PC-9 (cell line): ENCODE measurements around the gene RXFP2. TPM values are rescaled to one million over a fixed set of nuclear protein-coding genes. Genes with fewer than 3 reads are reported as not detected.

ENCODE experiments used
- BruUV-seq: library from RNA; stranded (reverse); fragments of 400-500 nt; replicated peaks from 2 replicates; lab custom pipeline; 2021; lab: Mats Ljungman, UMichigan
- CTCF ChIA-PET: fragments of 300-600 bp; sonication (Branson Sonifier 250); formaldehyde crosslinking; loops from one replicate; lab custom pipeline; 2022; ENCODE audit warnings: antibody characterized with exemption; lab: Charles Lee
- POLR2A ChIA-PET: fragments of 300-600 bp; sonication (Branson Sonifier 250); formaldehyde crosslinking; loops from one replicate; lab custom pipeline; 2022; ENCODE audit warnings: antibody characterized with exemption; ENCODE audit not compliant: unreplicated experiment; lab: Charles Lee
- DNase-seq, 2 experiments: peaks; one replicate each; pipeline versions ENCODE4 v3.0.0 to v3.0.0-alpha.2; 2015 to 2022; ENCODE audit warnings: mixed read lengths in 1 of 2
- H2AFZ ChIP-seq: fragments of 200-600 bp; sonication (generic); 2 replicates; pipeline ENCODE4 v1.8.1; 2017; ENCODE audit warnings: antibody characterized with exemption
- H3F3A ChIP-seq: fragments of 200-600 bp; sonication (generic); 2 replicates; pipeline ENCODE4 v1.8.1; 2017; ENCODE audit warnings: antibody characterized with exemption, mild to moderate bottlenecking, low read depth; ENCODE audit not compliant: insufficient read depth
- H3K27ac ChIP-seq: fragments of 200-600 bp; sonication (generic); 2 replicates; pipeline ENCODE4 v1.6.1; 2016; ENCODE audit warnings: mixed run types
- H3K27me3 ChIP-seq: fragments of 200-600 bp; sonication (generic); 2 replicates; pipeline ENCODE4 v1.6.1; 2016; ENCODE audit warnings: low read depth, mixed run types; ENCODE audit not compliant: insufficient read depth
- H3K36me3 ChIP-seq: fragments of 200-600 bp; sonication (generic); 2 replicates; pipeline ENCODE4 v1.6.1; 2016; ENCODE audit warnings: low read depth, mixed run types
- H3K4me1 ChIP-seq: fragments of 200-600 bp; sonication (generic); replicated peaks from 2 replicates; pipeline ENCODE4 v1.6.1; 2016; ENCODE audit warnings: mixed run types; ENCODE audit not compliant: insufficient read depth
- H3K4me2 ChIP-seq: fragments of 200-600 bp; sonication (generic); 2 replicates; pipeline ENCODE4 v1.6.1; 2017; ENCODE audit warnings: mixed run types
- H3K4me3 ChIP-seq: fragments of 200-600 bp; sonication (generic); 2 replicates; pipeline ENCODE4 v1.6.1; 2016; ENCODE audit warnings: mixed run types
- H3K79me2 ChIP-seq: fragments of 200-600 bp; sonication (generic); 2 replicates; pipeline ENCODE4 v1.6.1; 2017; ENCODE audit warnings: low read depth, mixed run types
- H3K9me2 ChIP-seq: fragments of 200-600 bp; sonication (generic); 2 replicates; pipeline ENCODE4 v1.8.1; 2017; ENCODE audit warnings: mild to moderate bottlenecking; ENCODE audit not compliant: insufficient read depth
- H3K9me3 ChIP-seq: fragments of 200-600 bp; sonication (generic); 2 replicates; pipeline ENCODE4 v1.8.1; 2016; ENCODE audit warnings: low read depth; ENCODE audit not compliant: insufficient read depth
- H4K20me1 ChIP-seq: fragments of 200-600 bp; sonication (generic); 2 replicates; pipeline ENCODE4 v1.8.1; 2017; ENCODE audit not compliant: insufficient read depth
- CTCF ChIP-seq: fragments of 200-600 bp; sonication (generic); conservative IDR thresholded peaks from 2 replicates; pipeline ENCODE4 v1.6.1; 2017; ENCODE audit warnings: mixed run types, antibody characterized with exemption, mild to moderate bottlenecking, moderate library complexity
- EZH2 ChIP-seq: fragments of 200-600 bp; sonication (generic); IDR thresholded peaks from 2 replicates; pipeline ENCODE4 v1.8.0; 2017; ENCODE audit warnings: antibody characterized with exemption, low read depth
- intact Hi-C: fragments of 100-400 bp; cut with micrococcal nuclease; formaldehyde crosslinking; loops from one replicate; pipeline ENCODE4 v1.10.0; 2022; ENCODE audit not compliant: unreplicated experiment
- total RNA-seq: library from RNA; stranded (reverse); gene quantifications from 2 replicates; pipeline ENCODE4 v1.2.3, GENCODE V29; 2021

RXFP2 gene
- total RNA-seq, 1 experiment from 2014 or later = not detected

- POLR2A ChIA-PET = no interaction called here
- CTCF ChIA-PET = no interaction called here
Measured at GRCh38 chr13:31703780-31704179, 35.5 kb upstream of the RXFP2 start.

GRCh38 chr13:31706105-31706504 is 33.2 kb upstream of the RXFP2 start:
- H3K27ac ChIP-seq = no peak overlapping the region
- no peaks in the 10 kb centered on the region for H3K4me1 ChIP-seq
- POLR2A ChIA-PET = no interaction called here
- no peaks in the 10 kb centered on the region for H3K79me2 ChIP-seq
- no peaks in the 10 kb centered on the region for H3F3A ChIP-seq
- no peak overlapping the region for H2AFZ ChIP-seq
- no peaks in the 10 kb centered on the region for H3K9me2 ChIP-seq
- H3K27me3 ChIP-seq = peaks cover 13% of the 10 kb centered on the region
- H4K20me1 ChIP-seq = no peaks in the 10 kb centered on the region
- no peaks in the 10 kb centered on the region for H3K36me3 ChIP-seq
- no peak overlapping the region for H3K4me3 ChIP-seq
- no peaks in the 10 kb centered on the region for H3K9me3 ChIP-seq
- TF ChIP-seq EZH2 (no peak), CTCF (no peak)
- no peak overlapping the region for H3K4me2 ChIP-seq
- CTCF ChIA-PET = no interaction called here
- no peak for DNase-seq
- no TSS peak for BruUV-seq
- intact Hi-C loops = no loop called here

More at GRCh38 chr13:31703780-31704179, 35.5 kb upstream of the RXFP2 start:
- DNase-seq = no peak
- intact Hi-C loops = no loop called here
- BruUV-seq = no TSS peak
- Histone ChIP-seq H2AFZ (no peak overlapping the region), H3K4me1 (no peaks in the 10 kb centered on the region), H3K4me2 (no peak overlapping the region), H3K79me2 (no peaks in the 10 kb centered on the region), H3F3A (no peaks in the 10 kb centered on the region), H3K27me3 (peaks cover 6% of the 10 kb centered on the region; the same call in 1 of the 2 replicates), H3K4me3 (no peak overlapping the region), H3K27ac (no peak overlapping the region), H4K20me1 (no peaks in the 10 kb centered on the region), H3K9me3 (no peaks in the 10 kb centered on the region), H3K9me2 (no peaks in the 10 kb centered on the region), H3K36me3 (no peaks in the 10 kb centered on the region)
- TF ChIP-seq EZH2 = no peak
- no peak for TF ChIP-seq CTCF

GRCh38 chr13:31717583-31717982 is 21.7 kb upstream of the RXFP2 start:
- ChIA-PET POLR2A (no interaction called here), CTCF (no interaction called here)
- H3F3A ChIP-seq = no peaks in the 10 kb centered on the region
- H3K4me2 ChIP-seq = no peak overlapping the region
- H2AFZ ChIP-seq = no peak overlapping the region
- DNase-seq = no peak
- H3K36me3 ChIP-seq = no peaks in the 10 kb centered on the region
- BruUV-seq = no TSS peak
- H3K27ac ChIP-seq = no peak overlapping the region
- H3K79me2 ChIP-seq = no peaks in the 10 kb centered on the region
- H3K9me3 ChIP-seq = no peaks in the 10 kb centered on the region
- H3K27me3 ChIP-seq = peaks cover 18% of the 10 kb centered on the region
- H4K20me1 ChIP-seq = no peaks in the 10 kb centered on the region
- no peak overlapping the region for H3K4me3 ChIP-seq
- no peaks in the 10 kb centered on the region for H3K9me2 ChIP-seq
- H3K4me1 ChIP-seq = no peaks in the 10 kb centered on the region
- TF ChIP-seq CTCF (no peak), EZH2 (no peak)
- intact Hi-C loops = no loop called here
